Measurements from ENCODE around the gene SLC39A11.
"Not testable (repeated sequence)": the region's sequence is repeated elsewhere in the genome, so short reads cannot be mapped to it uniquely, and the experiment has no call there.

The SLC39A11 gene

GRCh38 chr17:73107191-73107590 lies 14.7 kb upstream of the SLC39A11 start:
- no peak overlapping the region for H3K4me3 ChIP-seq (ENCODE audit: low read depth, low read length)
- no peaks in the 10 kb centered on the region for H3K9me3 ChIP-seq (ENCODE audit: control insufficient read depth, insufficient read depth, low read length)
- no peak overlapping the region for H3K9ac ChIP-seq (ENCODE audit: low read depth, low read length)
- H3K36me3 ChIP-seq (ENCODE audit: control insufficient read depth, insufficient read depth, low read length) = no peaks in the 10 kb centered on the region
- H3K27ac ChIP-seq (ENCODE audit: low read depth, low read length) = no peak overlapping the region
- H3K27me3 ChIP-seq (ENCODE audit: control insufficient read depth, insufficient read depth, low read length) = no peaks in the 10 kb centered on the region
- H3K4me1 ChIP-seq (ENCODE audit: control insufficient read depth, insufficient read depth, low read length) = no peaks in the 10 kb centered on the region

GRCh38 chr17:73105431-73105830 lies 12.9 kb upstream of the SLC39A11 start:
- Histone ChIP-seq H3K4me1 (ENCODE audit: control insufficient read depth, insufficient read depth, low read length) (no peaks in the 10 kb centered on the region), H3K27ac (ENCODE audit: low read depth, low read length) (no peak overlapping the region), H3K9ac (ENCODE audit: low read depth, low read length) (no peak overlapping the region), H3K36me3 (ENCODE audit: control insufficient read depth, insufficient read depth, low read length) (no peaks in the 10 kb centered on the region), H3K9me3 (ENCODE audit: control insufficient read depth, insufficient read depth, low read length) (no peaks in the 10 kb centered on the region), H3K4me3 (ENCODE audit: low read depth, low read length) (no peak overlapping the region), H3K27me3 (ENCODE audit: control insufficient read depth, insufficient read depth, low read length) (no peaks in the 10 kb centered on the region)

- H3K9me3 ChIP-seq (ENCODE audit: control insufficient read depth, insufficient read depth, low read length) = no peaks in the 10 kb centered on the region
- no peak overlapping the region for H3K4me3 ChIP-seq (ENCODE audit: low read depth, low read length)
- no peak overlapping the region for H3K9ac ChIP-seq (ENCODE audit: low read depth, low read length)
- H3K27ac ChIP-seq (ENCODE audit: low read depth, low read length) = no peak overlapping the region
- no peaks in the 10 kb centered on the region for H3K4me1 ChIP-seq (ENCODE audit: control insufficient read depth, insufficient read depth, low read length)
- no peaks in the 10 kb centered on the region for H3K36me3 ChIP-seq (ENCODE audit: control insufficient read depth, insufficient read depth, low read length)
- H3K27me3 ChIP-seq (ENCODE audit: control insufficient read depth, insufficient read depth, low read length) = no peaks in the 10 kb centered on the region
These were observed 12.0 kb upstream of the SLC39A11 start for GRCh38 chr17:73104450-73104849.

- H3K9ac ChIP-seq (ENCODE audit: low read depth, low read length) = no peak overlapping the region
- H3K4me1 ChIP-seq (ENCODE audit: control insufficient read depth, insufficient read depth, low read length) = no peaks in the 10 kb centered on the region
- H3K4me3 ChIP-seq (ENCODE audit: low read depth, low read length) = no peak overlapping the region
- no peak overlapping the region for H3K27ac ChIP-seq (ENCODE audit: low read depth, low read length)
- no peaks in the 10 kb centered on the region for H3K36me3 ChIP-seq (ENCODE audit: control insufficient read depth, insufficient read depth, low read length)
- no peaks in the 10 kb centered on the region for H3K27me3 ChIP-seq (ENCODE audit: control insufficient read depth, insufficient read depth, low read length)
- H3K9me3 ChIP-seq (ENCODE audit: control insufficient read depth, insufficient read depth, low read length) = no peaks in the 10 kb centered on the region
These were observed 11.3 kb upstream of the SLC39A11 start for GRCh38 chr17:73103641-73104335.

GRCh38 chr17:73101031-73101430 lies 8.5 kb upstream of the SLC39A11 start:
- Histone ChIP-seq H3K36me3 (ENCODE audit: control insufficient read depth, insufficient read depth, low read length) (no peaks in the 10 kb centered on the region), H3K27ac (ENCODE audit: low read depth, low read length) (no peak overlapping the region), H3K27me3 (ENCODE audit: control insufficient read depth, insufficient read depth, low read length) (no peaks in the 10 kb centered on the region), H3K4me1 (ENCODE audit: control insufficient read depth, insufficient read depth, low read length) (no peaks in the 10 kb centered on the region), H3K9me3 (ENCODE audit: control insufficient read depth, insufficient read depth, low read length) (no peaks in the 10 kb centered on the region), H3K4me3 (ENCODE audit: low read depth, low read length) (no peak overlapping the region), H3K9ac (ENCODE audit: low read depth, low read length) (no peak overlapping the region)

GRCh38 chr17:73100363-73100762 lies 7.9 kb upstream of the SLC39A11 start:
- H3K36me3 ChIP-seq (ENCODE audit: control insufficient read depth, insufficient read depth, low read length) = no peaks in the 10 kb centered on the region
- H3K9ac ChIP-seq (ENCODE audit: low read depth, low read length) = no peak overlapping the region
- H3K4me3 ChIP-seq (ENCODE audit: low read depth, low read length) = no peak overlapping the region
- no peaks in the 10 kb centered on the region for H3K9me3 ChIP-seq (ENCODE audit: control insufficient read depth, insufficient read depth, low read length)
- no peak overlapping the region for H3K27ac ChIP-seq (ENCODE audit: low read depth, low read length)
- H3K27me3 ChIP-seq (ENCODE audit: control insufficient read depth, insufficient read depth, low read length) = no peaks in the 10 kb centered on the region
- H3K4me1 ChIP-seq (ENCODE audit: control insufficient read depth, insufficient read depth, low read length) = no peaks in the 10 kb centered on the region

GRCh38 chr17:73099511-73099910 lies 7.0 kb upstream of the SLC39A11 start:
- no peak overlapping the region for H3K9ac ChIP-seq (ENCODE audit: low read depth, low read length)
- no peaks in the 10 kb centered on the region for H3K9me3 ChIP-seq (ENCODE audit: control insufficient read depth, insufficient read depth, low read length)
- no peaks in the 10 kb centered on the region for H3K36me3 ChIP-seq (ENCODE audit: control insufficient read depth, insufficient read depth, low read length)
- H3K27ac ChIP-seq (ENCODE audit: low read depth, low read length) = no peak overlapping the region
- no peaks in the 10 kb centered on the region for H3K4me1 ChIP-seq (ENCODE audit: control insufficient read depth, insufficient read depth, low read length)
- no peak overlapping the region for H3K4me3 ChIP-seq (ENCODE audit: low read depth, low read length)
- H3K27me3 ChIP-seq (ENCODE audit: control insufficient read depth, insufficient read depth, low read length) = no peaks in the 10 kb centered on the region

- no peak overlapping the region for H3K4me3 ChIP-seq (ENCODE audit: low read depth, low read length)
- H3K27me3 ChIP-seq (ENCODE audit: control insufficient read depth, insufficient read depth, low read length) = no peaks in the 10 kb centered on the region
- H3K4me1 ChIP-seq (ENCODE audit: control insufficient read depth, insufficient read depth, low read length) = no peaks in the 10 kb centered on the region
- H3K9me3 ChIP-seq (ENCODE audit: control insufficient read depth, insufficient read depth, low read length) = no peaks in the 10 kb centered on the region
- H3K36me3 ChIP-seq (ENCODE audit: control insufficient read depth, insufficient read depth, low read length) = no peaks in the 10 kb centered on the region
- H3K9ac ChIP-seq (ENCODE audit: low read depth, low read length) = no peak overlapping the region
- no peak overlapping the region for H3K27ac ChIP-seq (ENCODE audit: low read depth, low read length)
These were observed 6.4 kb upstream of the SLC39A11 start for GRCh38 chr17:73098919-73099318.

GRCh38 chr17:73097973-73098765 lies 5.7 kb upstream of the SLC39A11 start:
- H3K36me3 ChIP-seq (ENCODE audit: control insufficient read depth, insufficient read depth, low read length); H3K9ac ChIP-seq (ENCODE audit: low read depth, low read length); H3K4me1 ChIP-seq (ENCODE audit: control insufficient read depth, insufficient read depth, low read length); H3K27me3 ChIP-seq (ENCODE audit: control insufficient read depth, insufficient read depth, low read length); H3K27ac ChIP-seq (ENCODE audit: low read depth, low read length); H3K4me3 ChIP-seq (ENCODE audit: low read depth, low read length); H3K9me3 ChIP-seq (ENCODE audit: control insufficient read depth, insufficient read depth, low read length): not testable (repeated sequence)

- no peaks in the 10 kb centered on the region for H3K27me3 ChIP-seq (ENCODE audit: control insufficient read depth, insufficient read depth, low read length)
These were observed 4.4 kb upstream of the SLC39A11 start for GRCh38 chr17:73096866-73097265.

GRCh38 chr17:73096211-73096610 lies 3.7 kb upstream of the SLC39A11 start:
- Histone ChIP-seq H3K4me3 (ENCODE audit: low read depth, low read length) (no peak overlapping the region), H3K27me3 (ENCODE audit: control insufficient read depth, insufficient read depth, low read length) (no peaks in the 10 kb centered on the region), H3K36me3 (ENCODE audit: control insufficient read depth, insufficient read depth, low read length) (no peaks in the 10 kb centered on the region), H3K27ac (ENCODE audit: low read depth, low read length) (no peak overlapping the region), H3K9ac (ENCODE audit: low read depth, low read length) (no peak overlapping the region), H3K4me1 (ENCODE audit: control insufficient read depth, insufficient read depth, low read length) (peaks cover 12% of the 10 kb centered on the region), H3K9me3 (ENCODE audit: control insufficient read depth, insufficient read depth, low read length) (no peaks in the 10 kb centered on the region)

More at GRCh38 chr17:73096866-73097265, 4.4 kb upstream of the SLC39A11 start:
- H3K9me3 ChIP-seq (ENCODE audit: control insufficient read depth, insufficient read depth, low read length) = no peaks in the 10 kb centered on the region
- no peak overlapping the region for H3K9ac ChIP-seq (ENCODE audit: low read depth, low read length)
- H3K27ac ChIP-seq (ENCODE audit: low read depth, low read length) = no peak overlapping the region
- peaks cover 7% of the 10 kb centered on the region for H3K4me1 ChIP-seq (ENCODE audit: control insufficient read depth, insufficient read depth, low read length)
- no peak overlapping the region for H3K4me3 ChIP-seq (ENCODE audit: low read depth, low read length)
- no peaks in the 10 kb centered on the region for H3K36me3 ChIP-seq (ENCODE audit: control insufficient read depth, insufficient read depth, low read length)

Measured in HUES48 (cell line).